ENCODE data around the gene JTB.

Gene JTB

GRCh38 chr1:153978274-153978909 is 918 bp upstream of the JTB start:
- CTCF ChIA-PET, result interaction anchor here (1.0 to 4.4 kb wide), 10 partner anchors 9 to 468 kb away, joined by 3 to 36 read pairs (median 7); partner anchors contain the start of genes CREB3L4, DENND4B, GATAD2B and RAB13
- POLR2A ChIA-PET, result interaction anchor here (1.2 to 3.2 kb wide), 6 partner anchors 11 to 345 kb away, joined by 3 to 31 read pairs (median 9); partner anchors contain the start of genes CHTOP, CREB3L4, DENND4B and RPS27
- DNase-seq (ENCODE audit: extremely low spot score), result no peak
- no peak for TF ChIP-seq CTCF (IDR thresholded peaks at IDR 0.05; ENCODE audit: control extremely low read depth, extremely low read depth, low read depth, missing control alignments)

- no peak for DNase-seq (ENCODE audit: extremely low spot score)
- ChIA-PET POLR2A (interaction anchor here (0.6 to 3.2 kb wide), 6 partner anchors 9 to 338 kb away, joined by 3 to 31 read pairs (median 9); partner anchors contain the start of genes CREB3L4, DENND4B, RPS27 and SLC39A1), CTCF (interaction anchor here (0.8 to 4.4 kb wide), 13 partner anchors 8 to 208 kb away, joined by 3 to 36 read pairs (median 6); partner anchors contain the start of genes CREB3L4, DENND4B, GATAD2B and RAB13)
- no peak for TF ChIP-seq CTCF (IDR thresholded peaks at IDR 0.05; ENCODE audit: control extremely low read depth, extremely low read depth, low read depth, missing control alignments)
Measured at GRCh38 chr1:153976819-153977249, 640 bp downstream of the JTB start.

GRCh38 chr1:153973525-153973924 is 3.9 kb downstream of the JTB start:
- no peak for DNase-seq (ENCODE audit: extremely low spot score)
- CTCF ChIA-PET, result interaction anchor here (1.9 to 2.9 kb wide), 3 partner anchors 13 to 176 kb away, joined by 9 to 14 read pairs (median 11); partner anchors contain the start of gene RAB13
- POLR2A ChIA-PET, result interaction anchor here (0.6 kb wide), 1 partner anchor 1486 kb away, joined by 4 read pairs; no protein-coding TSS in a partner anchor
- TF ChIP-seq CTCF (IDR thresholded peaks at IDR 0.05; ENCODE audit: control extremely low read depth, extremely low read depth, low read depth, missing control alignments), result no peak

GRCh38 chr1:153973071-153973470 is 4.4 kb downstream of the JTB start:
- no peak for DNase-seq (ENCODE audit: extremely low spot score)
- POLR2A ChIA-PET, result interaction anchor here (0.6 kb wide), 1 partner anchor 1486 kb away, joined by 4 read pairs; no protein-coding TSS in a partner anchor
- no peak for TF ChIP-seq CTCF (IDR thresholded peaks at IDR 0.05; ENCODE audit: control extremely low read depth, extremely low read depth, low read depth, missing control alignments)
- CTCF ChIA-PET, result interaction anchor here (1.9 to 2.9 kb wide), 2 partner anchors 14 to 176 kb away, joined by 11 to 14 read pairs; partner anchors contain the start of gene RAB13

- no peak for TF ChIP-seq CTCF (IDR thresholded peaks at IDR 0.05; ENCODE audit: control extremely low read depth, extremely low read depth, low read depth, missing control alignments)
- no peak for DNase-seq (ENCODE audit: extremely low spot score)
- ChIA-PET POLR2A (interaction anchor here (0.5 to 1.3 kb wide), 4 partner anchors 20 to 364 kb away, joined by 4 to 9 read pairs (median 6); partner anchors contain the start of gene RPS27), CTCF (no interaction called here)
Measured at GRCh38 chr1:153970346-153970745, 7.1 kb downstream of the JTB start.

- no peak for DNase-seq (ENCODE audit: extremely low spot score)
- CTCF ChIA-PET, result interaction anchor here (0.7 to 4.6 kb wide), 5 partner anchors 9 to 366 kb away, joined by 3 to 30 read pairs (median 10); partner anchors contain the start of genes JTB and RAB13
- POLR2A ChIA-PET, result interaction anchor here (0.7 to 4.2 kb wide), 3 partner anchors 8 to 179 kb away, joined by 3 to 31 read pairs (median 5); partner anchors contain the start of genes DENND4B and JTB
- no peak for TF ChIP-seq CTCF (IDR thresholded peaks at IDR 0.05; ENCODE audit: control extremely low read depth, extremely low read depth, low read depth, missing control alignments)
Measured at GRCh38 chr1:153968972-153969371, 8.5 kb downstream of the JTB start.

Data from GM10248 (cell line).